Measurements from ENCODE around the gene REPIN1.

REPIN1 gene

DNA sequence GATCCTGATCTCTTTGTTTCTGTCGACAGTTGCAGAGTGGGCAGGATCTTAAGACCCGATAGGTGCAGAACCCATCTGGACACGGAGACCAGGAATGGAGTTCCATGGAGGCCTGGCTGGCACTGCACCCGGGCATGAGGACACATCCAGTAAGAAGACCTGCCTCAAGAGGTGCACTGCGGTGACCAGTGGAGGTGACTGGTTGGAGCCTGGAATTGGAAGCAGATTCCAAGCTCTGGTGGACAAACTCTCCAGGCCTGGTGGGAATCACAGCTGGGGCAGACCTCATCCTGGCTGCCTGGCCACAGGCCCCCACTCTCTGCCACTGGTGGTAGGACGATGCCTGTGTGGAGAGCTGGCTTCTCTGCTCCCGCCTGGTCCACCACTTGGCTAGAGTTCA, 41.5 kb downstream of the REPIN1 start:
- H3K9ac ChIP-seq (ENCODE audit: low read length in 5 of 5) = no peak overlapping the region
- no peaks in the 10 kb centered on the region for H3K27me3 ChIP-seq (ENCODE audit: control insufficient read depth in 5 of 5, insufficient read depth in 4 of 5, low read length in 5 of 5)
- H3K27ac ChIP-seq (ENCODE audit: low read depth, low read length) = no peak overlapping the region
- H3K4me3 ChIP-seq (ENCODE audit: low read depth in 1 of 5, low read length in 5 of 5) = no peak overlapping the region
- peaks cover 0 to 27% (median 12%) of the 10 kb centered on the region in 5 donors for H3K36me3 ChIP-seq (ENCODE audit: control insufficient read depth in 5 of 5, insufficient read depth in 5 of 5, low read length in 5 of 5)
- peaks cover 8 to 28% (median 26%) of the 10 kb centered on the region in 5 donors for H3K4me1 ChIP-seq (ENCODE audit: control insufficient read depth in 5 of 5, insufficient read depth in 5 of 5, low read length in 5 of 5)
- no peaks in the 10 kb centered on the region for H3K9me3 ChIP-seq (ENCODE audit: control insufficient read depth in 5 of 5, low read length in 5 of 5)

GRCh38 chr7:150410680-150411346, 42.2 kb downstream of the REPIN1 start:
- no peak overlapping the region for H3K4me3 ChIP-seq (ENCODE audit: low read depth in 1 of 5, low read length in 5 of 5)
- H3K4me1 ChIP-seq (ENCODE audit: control insufficient read depth in 5 of 5, insufficient read depth in 5 of 5, low read length in 5 of 5) = peaks cover 8 to 27% (median 22%) of the 10 kb centered on the region in 5 donors
- no peaks in the 10 kb centered on the region for H3K9me3 ChIP-seq (ENCODE audit: control insufficient read depth in 5 of 5, low read length in 5 of 5)
- H3K27me3 ChIP-seq (ENCODE audit: control insufficient read depth in 5 of 5, insufficient read depth in 4 of 5, low read length in 5 of 5) = no peaks in the 10 kb centered on the region
- peak overlapping the region in 2 of 5 donors; percentile 14 to 41 for H3K9ac ChIP-seq (ENCODE audit: low read length in 5 of 5)
- no peak overlapping the region for H3K27ac ChIP-seq (ENCODE audit: low read depth, low read length)
- peaks cover 0 to 27% (median 12%) of the 10 kb centered on the region in 5 donors for H3K36me3 ChIP-seq (ENCODE audit: control insufficient read depth in 5 of 5, insufficient read depth in 5 of 5, low read length in 5 of 5)

GRCh38 chr7:150411606-150412005, 43.0 kb downstream of the REPIN1 start:
- no peak overlapping the region for H3K27ac ChIP-seq (ENCODE audit: low read depth, low read length)
- H3K36me3 ChIP-seq (ENCODE audit: control insufficient read depth in 5 of 5, insufficient read depth in 5 of 5, low read length in 5 of 5) = peaks cover 0 to 27% (median 12%) of the 10 kb centered on the region in 5 donors
- no peaks in the 10 kb centered on the region for H3K9me3 ChIP-seq (ENCODE audit: control insufficient read depth in 5 of 5, low read length in 5 of 5)
- peaks cover 0 to 3% (median 0%) of the 10 kb centered on the region in 5 donors for H3K27me3 ChIP-seq (ENCODE audit: control insufficient read depth in 5 of 5, insufficient read depth in 4 of 5, low read length in 5 of 5)
- H3K4me3 ChIP-seq (ENCODE audit: low read depth in 1 of 5, low read length in 5 of 5) = no peak overlapping the region
- H3K9ac ChIP-seq (ENCODE audit: low read length in 5 of 5) = no peak overlapping the region
- peaks cover 2 to 19% (median 14%) of the 10 kb centered on the region in 5 donors for H3K4me1 ChIP-seq (ENCODE audit: control insufficient read depth in 5 of 5, insufficient read depth in 5 of 5, low read length in 5 of 5)

DNA sequence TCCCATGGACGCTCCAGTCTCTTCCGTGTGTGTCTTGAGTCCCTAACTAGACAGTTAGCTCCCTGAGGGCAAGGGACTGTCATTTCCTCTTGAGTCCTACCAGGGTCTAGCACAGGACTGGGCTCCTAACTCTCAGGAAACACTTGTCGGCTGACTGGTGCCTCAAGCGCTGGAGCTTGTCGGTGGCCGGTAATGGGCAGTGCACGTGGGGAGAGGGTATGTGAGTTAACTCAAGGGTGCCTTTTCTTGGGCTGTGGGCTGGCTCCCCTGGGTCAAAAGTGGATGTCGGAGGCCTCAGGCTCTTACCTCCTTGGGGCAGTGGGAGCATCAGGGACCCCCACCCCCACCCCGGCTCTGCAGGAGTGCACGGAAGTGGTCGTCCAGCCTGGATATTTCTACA, 43.4 kb downstream of the REPIN1 start:
- H3K36me3 ChIP-seq (ENCODE audit: control insufficient read depth in 5 of 5, insufficient read depth in 5 of 5, low read length in 5 of 5) = peaks cover 0 to 27% (median 12%) of the 10 kb centered on the region in 5 donors
- peaks cover 0 to 3% (median 0%) of the 10 kb centered on the region in 5 donors for H3K27me3 ChIP-seq (ENCODE audit: control insufficient read depth in 5 of 5, insufficient read depth in 4 of 5, low read length in 5 of 5)
- H3K9me3 ChIP-seq (ENCODE audit: control insufficient read depth in 5 of 5, low read length in 5 of 5) = no peaks in the 10 kb centered on the region
- H3K27ac ChIP-seq (ENCODE audit: low read depth, low read length) = no peak overlapping the region
- peaks cover 0 to 15% (median 10%) of the 10 kb centered on the region in 5 donors for H3K4me1 ChIP-seq (ENCODE audit: control insufficient read depth in 5 of 5, insufficient read depth in 5 of 5, low read length in 5 of 5)
- no peak overlapping the region for H3K4me3 ChIP-seq (ENCODE audit: low read depth in 1 of 5, low read length in 5 of 5)
- H3K9ac ChIP-seq (ENCODE audit: low read length in 5 of 5) = no peak overlapping the region

- Histone ChIP-seq H3K4me3 (ENCODE audit: low read depth in 1 of 5, low read length in 5 of 5) (no peak overlapping the region), H3K9me3 (ENCODE audit: control insufficient read depth in 5 of 5, low read length in 5 of 5) (no peaks in the 10 kb centered on the region)
These were observed 44.2 kb downstream of the REPIN1 start for GRCh38 chr7:150412518-150413488.

DNA sequence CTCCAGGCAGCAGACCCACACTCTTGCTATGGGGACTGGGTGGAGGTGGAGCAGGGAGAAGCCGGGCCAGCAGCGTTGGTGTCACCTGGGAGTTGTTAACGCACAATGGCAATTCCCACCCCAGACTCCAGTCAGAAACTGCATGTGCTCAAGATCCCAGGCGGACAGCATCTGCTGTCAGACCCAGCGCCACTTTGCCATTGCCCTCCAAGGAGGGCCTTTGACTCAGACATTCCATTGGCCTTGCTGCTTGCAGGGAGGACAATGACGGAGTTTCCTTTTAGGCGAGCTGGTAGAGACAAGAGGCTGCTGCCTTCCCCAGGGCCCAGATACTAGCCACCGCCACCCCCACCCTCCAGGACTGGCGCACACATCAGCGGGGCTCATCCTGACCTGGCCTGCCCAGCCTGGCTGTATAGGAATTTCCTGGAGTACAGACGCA, 45.0 kb downstream of the REPIN1 start:
- no peak overlapping the region for H3K4me3 ChIP-seq (ENCODE audit: low read depth in 1 of 5, low read length in 5 of 5)
- H3K9me3 ChIP-seq (ENCODE audit: control insufficient read depth in 5 of 5, low read length in 5 of 5) = no peaks in the 10 kb centered on the region
- H3K36me3 ChIP-seq (ENCODE audit: control insufficient read depth in 5 of 5, insufficient read depth in 5 of 5, low read length in 5 of 5) = peaks cover 0 to 21% (median 10%) of the 10 kb centered on the region in 5 donors
- peaks cover 0 to 13% (median 7%) of the 10 kb centered on the region in 5 donors for H3K4me1 ChIP-seq (ENCODE audit: control insufficient read depth in 5 of 5, insufficient read depth in 5 of 5, low read length in 5 of 5)
- H3K27me3 ChIP-seq (ENCODE audit: control insufficient read depth in 5 of 5, insufficient read depth in 4 of 5, low read length in 5 of 5) = peaks cover 0 to 3% (median 0%) of the 10 kb centered on the region in 5 donors
- no peak overlapping the region for H3K27ac ChIP-seq (ENCODE audit: low read depth, low read length)
- H3K9ac ChIP-seq (ENCODE audit: low read length in 5 of 5) = no peak overlapping the region

More at GRCh38 chr7:150412518-150413488, 44.2 kb downstream of the REPIN1 start:
- Histone ChIP-seq H3K36me3 (ENCODE audit: control insufficient read depth in 5 of 5, insufficient read depth in 5 of 5, low read length in 5 of 5) (peaks cover 0 to 27% (median 12%) of the 10 kb centered on the region in 5 donors), H3K27ac (ENCODE audit: low read depth, low read length) (no peak overlapping the region), H3K27me3 (ENCODE audit: control insufficient read depth in 5 of 5, insufficient read depth in 4 of 5, low read length in 5 of 5) (peaks cover 0 to 3% (median 0%) of the 10 kb centered on the region in 5 donors), H3K4me1 (ENCODE audit: control insufficient read depth in 5 of 5, insufficient read depth in 5 of 5, low read length in 5 of 5) (peaks cover 0 to 13% (median 7%) of the 10 kb centered on the region in 5 donors), H3K9ac (ENCODE audit: low read length in 5 of 5) (no peak overlapping the region)

DNA sequence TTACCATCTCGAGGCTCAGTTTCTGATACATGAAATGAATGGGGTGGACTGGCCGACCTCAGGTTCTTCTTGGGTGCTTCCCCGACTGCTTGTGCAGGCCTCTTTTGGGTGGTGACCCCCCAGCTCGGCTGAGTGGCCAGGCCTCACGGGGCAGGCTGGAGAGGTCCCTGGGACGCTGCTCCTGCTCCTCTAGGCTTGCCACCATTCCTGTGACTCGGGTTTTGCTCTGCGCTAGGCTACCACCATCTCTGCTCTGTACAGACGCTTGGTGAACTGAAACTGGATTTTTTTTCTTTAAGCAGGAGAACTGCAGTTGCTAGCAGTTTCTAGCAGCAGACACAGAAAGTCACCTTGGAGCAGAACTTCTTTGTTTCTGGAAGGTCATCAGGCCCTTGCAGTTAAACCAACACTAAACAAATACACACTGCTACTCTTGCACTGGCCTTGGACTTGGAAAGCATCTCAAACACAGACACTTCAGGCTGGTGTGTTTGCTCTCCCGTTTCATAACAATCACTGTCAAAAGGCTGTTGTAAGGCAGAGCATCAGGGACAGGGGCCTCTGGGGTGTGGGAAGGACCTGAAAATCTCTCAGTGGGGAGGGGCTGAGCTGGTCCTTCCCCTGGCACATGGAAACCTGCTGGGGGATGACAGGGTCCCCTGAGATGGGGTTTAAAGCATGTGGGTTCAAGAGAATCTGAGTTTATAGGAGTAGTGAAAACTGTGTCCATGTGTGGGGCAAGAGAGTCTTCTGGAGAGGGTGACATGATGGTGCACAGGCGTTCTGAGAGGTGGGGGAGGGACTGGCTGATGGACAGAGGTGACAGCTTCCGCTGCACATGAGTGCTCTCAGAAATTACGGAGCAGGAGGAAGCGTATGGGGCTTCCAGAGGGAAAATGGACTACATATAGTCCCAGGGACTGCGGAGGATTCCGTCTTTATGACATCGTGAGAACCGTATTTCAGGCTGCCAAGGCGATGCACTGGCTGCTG, 46.8 kb downstream of the REPIN1 start:
- H3K9me3 ChIP-seq (ENCODE audit: control insufficient read depth in 5 of 5, low read length in 5 of 5) = no peaks in the 10 kb centered on the region
- H3K9ac ChIP-seq (ENCODE audit: low read length in 5 of 5) = no peak overlapping the region
- no peak overlapping the region for H3K4me3 ChIP-seq (ENCODE audit: low read depth in 1 of 5, low read length in 5 of 5)
- no peak overlapping the region for H3K27ac ChIP-seq (ENCODE audit: low read depth, low read length)
- H3K36me3 ChIP-seq (ENCODE audit: control insufficient read depth in 5 of 5, insufficient read depth in 5 of 5, low read length in 5 of 5) = peaks cover 0 to 11% (median 6%) of the 10 kb centered on the region in 5 donors
- H3K27me3 ChIP-seq (ENCODE audit: control insufficient read depth in 5 of 5, insufficient read depth in 4 of 5, low read length in 5 of 5) = peaks cover 0 to 3% (median 0%) of the 10 kb centered on the region in 5 donors
- H3K4me1 ChIP-seq (ENCODE audit: control insufficient read depth in 5 of 5, insufficient read depth in 5 of 5, low read length in 5 of 5) = peaks cover 0 to 9% (median 7%) of the 10 kb centered on the region in 5 donors

DNA sequence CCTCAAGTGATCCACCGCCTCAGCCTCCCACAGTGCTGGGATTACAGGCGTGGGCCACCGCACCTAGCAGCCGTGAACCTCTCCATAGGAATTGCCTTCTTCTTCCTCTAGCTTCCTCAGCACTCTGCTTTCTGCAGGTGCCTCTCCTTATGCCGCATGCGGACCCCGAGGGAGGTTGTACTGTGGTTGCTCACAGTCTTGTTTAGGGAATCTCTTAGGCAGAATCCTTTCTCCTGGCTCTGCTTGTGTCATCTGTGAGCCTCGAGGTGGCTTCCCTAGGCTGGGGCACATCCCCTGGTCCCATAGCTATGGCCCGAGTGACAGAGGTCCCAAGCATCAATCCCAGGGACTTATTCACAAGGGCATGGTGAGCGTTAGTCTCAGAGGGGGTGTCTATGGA, 48.6 kb downstream of the REPIN1 start:
- H3K27ac ChIP-seq (ENCODE audit: low read depth, low read length) = no peak overlapping the region
- peaks cover 0 to 2% (median 0%) of the 10 kb centered on the region in 5 donors for H3K36me3 ChIP-seq (ENCODE audit: control insufficient read depth in 5 of 5, insufficient read depth in 5 of 5, low read length in 5 of 5)
- no peak overlapping the region for H3K4me3 ChIP-seq (ENCODE audit: low read depth in 1 of 5, low read length in 5 of 5)
- peaks cover 0 to 5% (median 2%) of the 10 kb centered on the region in 5 donors for H3K4me1 ChIP-seq (ENCODE audit: control insufficient read depth in 5 of 5, insufficient read depth in 5 of 5, low read length in 5 of 5)
- no peak overlapping the region for H3K9ac ChIP-seq (ENCODE audit: low read length in 5 of 5)
- H3K9me3 ChIP-seq (ENCODE audit: control insufficient read depth in 5 of 5, low read length in 5 of 5) = no peaks in the 10 kb centered on the region
- H3K27me3 ChIP-seq (ENCODE audit: control insufficient read depth in 5 of 5, insufficient read depth in 4 of 5, low read length in 5 of 5) = peaks cover 0 to 3% (median 0%) of the 10 kb centered on the region in 5 donors

DNA sequence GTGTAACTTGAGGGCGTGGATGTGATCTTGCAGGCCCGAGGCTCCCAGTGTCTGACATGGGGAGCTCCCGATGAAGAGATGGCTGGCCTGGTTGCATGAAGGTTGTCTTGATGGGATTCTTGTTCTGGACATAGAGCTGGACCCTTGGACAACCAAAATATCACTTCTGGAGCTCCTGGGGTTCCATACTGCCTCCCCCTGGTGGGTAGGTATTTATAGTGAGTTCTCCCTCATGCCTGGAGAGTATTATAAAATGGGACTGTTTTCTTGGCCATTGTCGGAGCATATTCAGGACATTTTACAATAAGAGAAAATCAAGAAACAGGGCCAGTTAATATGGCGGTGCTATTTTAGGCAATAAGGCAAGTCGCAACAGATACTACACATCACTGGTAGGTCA, 49.2 kb downstream of the REPIN1 start:
- no peak overlapping the region for H3K4me3 ChIP-seq (ENCODE audit: low read depth in 1 of 5, low read length in 5 of 5)
- no peak overlapping the region for H3K27ac ChIP-seq (ENCODE audit: low read depth, low read length)
- H3K9me3 ChIP-seq (ENCODE audit: control insufficient read depth in 5 of 5, low read length in 5 of 5) = no peaks in the 10 kb centered on the region
- peaks cover 0 to 3% (median 0%) of the 10 kb centered on the region in 5 donors for H3K27me3 ChIP-seq (ENCODE audit: control insufficient read depth in 5 of 5, insufficient read depth in 4 of 5, low read length in 5 of 5)
- H3K4me1 ChIP-seq (ENCODE audit: control insufficient read depth in 5 of 5, insufficient read depth in 5 of 5, low read length in 5 of 5) = peaks cover 0 to 5% (median 2%) of the 10 kb centered on the region in 5 donors
- H3K9ac ChIP-seq (ENCODE audit: low read length in 5 of 5) = no peak overlapping the region
- H3K36me3 ChIP-seq (ENCODE audit: control insufficient read depth in 5 of 5, insufficient read depth in 5 of 5, low read length in 5 of 5) = no peaks in the 10 kb centered on the region

All from subcutaneous abdominal adipose tissue (tissue), 5 donors.